ENCODE data around the gene GNAS.
"Not testable (repeated sequence)": the region's sequence is repeated elsewhere in the genome, so short reads cannot be mapped to it uniquely, and the experiment has no call there.

Gene GNAS

DNA sequence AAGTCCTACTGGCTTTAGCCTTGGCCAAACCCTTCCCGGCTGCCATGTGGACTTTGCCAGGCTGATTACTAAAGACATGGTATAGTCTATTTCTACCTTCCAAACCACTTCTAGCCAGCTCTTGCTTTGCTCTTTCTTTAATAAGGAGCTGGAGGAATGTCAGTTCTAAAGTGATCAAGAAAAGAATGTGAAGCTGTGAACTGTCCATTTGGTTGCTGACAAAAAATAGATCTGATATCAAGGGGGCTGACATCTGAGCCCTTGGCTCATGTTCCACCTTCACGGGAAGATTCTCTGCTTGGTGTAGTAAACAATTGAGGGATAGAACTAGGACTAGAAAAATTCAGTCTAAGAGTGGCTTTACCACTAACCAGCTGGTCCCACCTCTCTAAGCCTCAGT is 24.4 kb upstream of the GNAS start:
- no peak for DNase-seq (ENCODE audit: low read depth, low spot score)

DNA sequence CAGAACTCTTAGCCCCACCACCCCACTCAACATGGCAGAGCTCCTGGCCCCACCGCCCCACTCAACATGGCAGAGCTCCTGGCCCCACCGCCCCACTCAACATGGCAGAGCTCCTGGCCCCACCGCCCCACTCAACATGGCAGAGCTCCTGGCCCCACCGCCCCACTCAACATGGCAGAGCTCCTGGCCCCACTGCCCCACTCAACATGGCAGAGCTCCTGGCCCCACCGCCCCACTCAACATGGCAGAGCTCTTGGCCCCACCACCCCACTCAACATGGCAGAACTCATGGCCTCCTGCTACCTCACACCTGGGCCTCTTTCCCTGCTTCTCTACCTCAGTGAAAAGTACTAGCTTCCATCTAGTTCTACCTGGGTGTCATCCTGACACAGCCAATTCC is 23.7 kb upstream of the GNAS start:
- not testable (repeated sequence) for DNase-seq (ENCODE audit: low read depth, low spot score)

DNA sequence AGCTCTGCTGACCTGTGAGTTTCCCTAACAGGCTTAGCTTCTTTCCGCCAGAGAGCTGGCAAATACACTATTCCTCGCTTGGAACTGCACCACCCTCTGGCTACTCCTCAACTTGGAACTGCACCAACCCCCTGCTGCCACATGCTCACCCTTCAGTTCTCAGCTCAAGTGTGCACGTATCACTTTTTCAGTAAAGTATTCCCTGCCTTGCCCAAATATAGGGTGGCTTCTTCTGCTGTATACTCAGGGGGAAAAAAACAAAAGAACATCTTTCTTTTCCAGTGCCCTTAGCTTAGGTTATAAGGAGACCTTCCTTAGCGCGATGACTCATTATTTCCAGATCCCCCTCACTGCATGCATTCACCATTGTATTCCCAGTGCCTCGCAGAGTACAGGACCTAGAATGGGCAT is 23.0 kb upstream of the GNAS start:
- DNase-seq (ENCODE audit: low read depth, low spot score): no peak

DNA sequence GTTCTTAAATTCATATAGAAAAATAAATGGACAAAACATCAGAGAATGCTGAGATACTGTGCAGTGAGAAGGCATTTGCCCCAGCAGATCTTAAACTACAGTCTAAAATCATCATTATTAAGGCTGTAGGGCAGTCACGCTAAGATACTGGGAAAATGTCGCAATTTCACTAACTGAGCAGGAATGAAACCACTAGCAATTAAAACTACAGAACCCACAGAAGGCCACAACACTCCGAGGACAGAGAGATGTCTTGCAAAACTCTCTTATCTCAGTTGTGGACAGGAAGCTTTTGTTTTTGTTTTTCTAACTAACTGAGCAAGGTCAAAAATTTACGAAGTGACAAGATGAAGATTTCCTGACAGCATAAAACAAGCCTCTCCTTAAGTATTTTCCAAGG is 20.1 kb upstream of the GNAS start:
- no peak for DNase-seq (ENCODE audit: low read depth, low spot score)

DNA sequence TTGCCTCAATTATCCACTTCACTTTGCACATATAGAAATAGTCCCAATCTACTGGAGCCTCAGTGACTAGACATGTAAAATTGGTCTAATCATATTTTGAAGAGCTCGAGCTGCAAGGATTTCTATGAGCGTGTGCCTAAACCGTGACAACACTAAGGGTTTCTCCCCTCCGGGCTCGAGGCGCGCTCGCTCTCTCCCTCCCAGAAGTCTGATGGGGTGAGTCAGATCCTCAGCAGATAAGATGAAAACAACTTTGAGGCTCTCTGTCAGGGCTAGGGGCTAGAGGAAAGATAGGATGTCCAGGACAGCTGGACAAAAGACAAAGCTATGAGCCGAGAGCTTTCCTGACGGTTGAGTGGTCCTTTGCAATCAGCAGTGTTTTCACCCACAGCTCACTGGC is 18.6 kb upstream of the GNAS start:
- DNase-seq (ENCODE audit: low read depth, low spot score): no peak

DNA sequence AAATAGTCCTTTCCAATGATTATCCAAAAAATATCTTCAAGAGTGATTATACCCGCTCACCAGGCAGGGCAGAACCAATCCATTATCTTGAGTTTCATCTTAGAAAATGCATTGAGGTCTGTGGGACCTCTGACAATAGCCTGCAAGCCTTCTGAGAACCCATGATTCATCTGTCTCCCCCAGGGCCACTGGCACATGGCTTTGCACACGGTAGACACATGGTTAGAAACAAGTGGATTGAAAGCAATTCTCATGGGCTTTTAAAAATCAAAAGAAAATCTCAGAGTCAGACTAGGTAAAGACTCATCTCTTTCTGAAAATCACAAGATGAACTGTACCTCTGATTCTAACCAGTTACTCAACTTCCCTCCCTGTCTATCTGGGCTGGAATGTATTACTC is 17.3 kb upstream of the GNAS start:
- DNase-seq (ENCODE audit: low read depth, low spot score): no peak

DNA sequence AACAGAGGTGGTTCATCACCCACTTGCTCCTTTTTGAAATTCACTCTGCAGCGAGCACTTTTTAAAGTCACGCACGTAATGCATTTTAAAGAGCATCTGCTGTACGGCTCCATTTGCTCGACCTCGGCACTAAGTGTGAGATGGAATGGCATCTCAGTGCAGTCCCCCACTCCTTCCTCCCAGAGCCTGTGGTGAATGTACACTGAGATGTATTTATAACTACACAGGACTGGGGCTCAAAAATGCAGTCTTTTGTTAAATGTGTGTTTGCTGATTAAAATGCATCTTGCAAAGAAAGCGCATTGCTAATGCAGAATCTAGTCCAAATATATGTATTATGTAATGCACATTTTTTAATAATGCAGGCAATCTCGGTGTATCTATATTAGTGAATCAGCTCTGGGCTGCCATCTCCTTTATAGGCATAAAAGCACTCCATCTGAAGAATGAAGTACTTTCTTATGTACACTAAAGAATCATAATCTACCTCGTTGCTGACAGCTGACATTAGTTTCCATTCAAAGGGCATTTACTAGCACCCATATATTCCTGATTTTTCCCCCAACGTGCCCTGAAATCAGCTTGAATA is 15.8 kb upstream of the GNAS start:
- DNase-seq (ENCODE audit: low read depth, low spot score): no peak

DNA sequence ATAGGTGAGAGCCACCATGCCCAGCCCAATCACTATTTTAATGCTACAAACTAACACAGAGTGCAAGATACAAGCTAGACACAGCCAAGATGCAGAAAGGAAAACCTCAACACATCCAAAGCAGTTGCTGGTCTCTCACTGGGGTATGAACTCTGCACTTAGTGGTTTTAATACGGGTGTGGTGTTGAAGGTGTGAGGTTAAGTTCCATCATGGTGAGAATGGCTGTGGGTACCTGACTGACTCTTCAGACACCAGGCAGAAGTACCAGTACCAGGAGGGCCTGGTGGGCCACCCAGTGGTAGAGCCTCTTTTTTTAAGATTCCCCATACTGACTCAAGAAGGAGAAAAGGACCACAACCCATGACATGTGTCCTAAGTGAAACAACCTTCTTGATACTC is 14.8 kb upstream of the GNAS start:
- no peak for DNase-seq (ENCODE audit: low read depth, low spot score)

DNA sequence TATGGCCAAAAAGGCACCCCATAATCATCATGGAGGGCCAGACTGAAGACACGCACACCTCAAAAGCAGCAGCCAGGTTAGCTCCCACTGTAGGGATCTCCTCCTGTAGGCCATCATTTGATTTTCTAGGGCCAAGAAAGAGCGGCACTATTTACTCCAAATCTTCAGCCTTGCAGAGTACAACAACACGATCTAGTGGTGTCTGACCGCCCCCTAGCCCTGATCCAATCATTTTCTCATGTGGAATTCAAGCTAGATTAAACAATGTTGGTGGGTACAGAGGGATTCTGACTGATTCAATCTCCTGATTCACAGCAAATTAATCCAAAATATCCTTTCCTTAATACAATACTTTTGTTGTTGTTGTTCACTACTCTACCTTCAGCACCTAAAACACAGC is 14.3 kb upstream of the GNAS start:
- DNase-seq (ENCODE audit: low read depth, low spot score): no peak

DNA sequence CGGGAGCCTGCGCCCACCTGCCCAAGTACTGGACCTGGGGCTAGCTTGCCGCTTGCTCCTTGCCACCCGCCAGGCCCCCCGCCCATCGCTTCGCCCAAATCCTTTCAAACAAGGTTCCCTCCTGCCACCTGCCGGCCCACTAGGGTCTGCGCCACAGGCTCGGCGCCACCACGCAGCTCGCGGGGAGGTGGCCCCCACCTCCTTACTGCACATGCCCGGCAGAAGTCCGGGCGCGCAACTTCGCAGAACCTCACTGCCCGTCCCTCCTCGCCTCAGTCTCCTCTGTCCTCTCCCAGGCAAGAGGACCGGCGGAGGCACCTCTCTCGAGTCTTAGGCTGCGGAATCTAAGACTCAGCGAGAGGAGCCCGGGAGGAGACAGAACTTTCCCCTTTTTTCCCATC is 13.0 kb upstream of the GNAS start:
- DNase-seq (ENCODE audit: low read depth, low spot score): no peak

DNA sequence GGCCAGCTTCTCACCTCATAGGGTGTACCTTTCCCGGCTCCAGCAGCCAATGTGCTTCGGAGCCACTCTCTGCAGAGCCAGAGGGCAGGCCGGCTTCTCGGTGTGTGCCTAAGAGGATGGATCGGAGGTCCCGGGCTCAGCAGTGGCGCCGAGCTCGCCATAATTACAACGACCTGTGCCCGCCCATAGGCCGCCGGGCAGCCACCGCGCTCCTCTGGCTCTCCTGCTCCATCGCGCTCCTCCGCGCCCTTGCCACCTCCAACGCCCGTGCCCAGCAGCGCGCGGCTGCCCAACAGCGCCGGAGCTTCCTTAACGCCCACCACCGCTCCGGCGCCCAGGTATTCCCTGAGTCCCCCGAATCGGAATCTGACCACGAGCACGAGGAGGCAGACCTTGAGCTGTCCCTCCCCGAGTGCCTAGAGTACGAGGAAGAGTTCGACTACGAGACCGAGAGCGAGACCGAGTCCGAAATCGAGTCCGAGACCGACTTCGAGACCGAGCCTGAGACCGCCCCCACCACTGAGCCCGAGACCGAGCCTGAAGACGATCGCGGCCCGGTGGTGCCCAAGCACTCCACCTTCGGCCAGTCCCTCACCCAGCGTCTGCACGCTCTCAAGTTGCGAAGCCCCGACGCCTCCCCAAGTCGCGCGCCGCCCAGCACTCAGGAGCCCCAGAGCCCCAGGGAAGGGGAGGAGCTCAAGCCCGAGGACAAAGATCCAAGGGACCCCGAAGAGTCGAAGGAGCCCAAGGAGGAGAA is 12.3 kb upstream of the GNAS start:
- no peak for DNase-seq (ENCODE audit: low read depth, low spot score)

DNA sequence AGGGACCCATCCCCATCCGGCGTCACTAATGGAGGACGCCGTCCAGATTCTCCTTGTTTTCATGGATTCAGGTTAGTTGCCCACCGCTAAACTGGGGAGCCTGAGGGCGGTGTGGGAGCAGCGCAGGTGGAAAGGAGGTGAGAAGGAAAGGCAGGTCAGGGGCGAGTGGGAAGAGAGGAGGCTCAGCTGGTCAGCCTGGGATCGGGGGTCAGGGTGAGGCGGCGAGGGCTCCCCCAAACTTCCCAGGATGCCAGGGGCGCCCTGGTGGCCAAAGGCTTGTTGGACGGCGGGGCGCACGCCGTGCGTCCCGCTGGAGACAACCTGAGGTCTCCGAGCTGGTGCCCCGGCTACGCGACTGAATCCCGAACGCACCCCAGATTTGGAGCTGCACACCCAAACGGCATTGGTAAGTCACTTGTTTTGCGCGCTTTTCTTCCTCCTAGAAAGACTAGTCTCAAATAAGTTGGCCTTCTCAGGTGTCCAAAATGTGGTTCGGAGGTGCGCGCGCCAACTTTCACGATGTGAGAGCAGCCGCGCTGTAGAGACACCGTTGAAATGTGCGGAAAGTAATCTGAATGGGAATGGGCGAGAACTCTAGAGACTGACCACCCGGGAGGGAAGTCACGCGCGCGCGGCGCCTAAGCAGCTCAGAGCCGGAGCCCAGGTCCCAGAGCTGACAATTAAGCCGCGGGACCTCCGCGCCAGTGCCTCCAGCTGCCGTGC is 11.5 kb upstream of the GNAS start:
- no peak for DNase-seq (ENCODE audit: low read depth, low spot score)

DNA sequence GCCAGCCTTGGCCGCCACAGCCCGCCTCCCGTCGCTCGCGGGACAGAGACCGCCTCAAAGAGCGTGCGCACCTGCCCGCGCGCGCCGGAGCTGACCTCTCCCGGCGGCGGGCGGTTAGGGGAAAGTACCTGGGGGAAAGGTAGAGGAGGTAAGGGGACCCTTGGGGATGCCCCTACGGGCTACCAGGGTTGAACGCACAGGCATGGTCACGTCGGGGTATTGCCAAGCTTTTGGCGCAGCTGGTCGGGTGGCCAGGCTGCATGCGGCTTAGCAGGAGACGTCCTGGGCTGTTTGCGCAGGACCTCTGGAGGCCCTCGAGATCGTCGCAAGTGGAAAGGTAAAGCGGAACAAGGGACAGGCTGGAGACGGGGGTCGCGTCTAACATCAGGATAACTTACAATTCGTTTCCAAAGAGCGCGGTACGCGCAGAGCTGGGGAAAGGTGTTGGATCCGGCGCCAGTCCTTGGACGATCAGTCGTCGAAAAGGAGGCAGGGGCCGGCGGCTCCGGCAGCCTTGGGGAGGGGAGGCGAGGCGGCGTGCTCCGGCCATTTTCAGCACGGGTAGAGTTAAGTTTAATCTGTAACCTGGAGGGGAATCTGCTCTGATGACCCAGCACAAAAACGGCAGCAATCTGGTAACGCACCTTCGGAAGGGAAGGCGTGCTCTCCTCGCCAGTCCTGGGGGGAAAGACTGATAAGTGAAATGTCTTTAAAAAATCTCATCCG is 10.8 kb upstream of the GNAS start:
- no peak for DNase-seq (ENCODE audit: low read depth, low spot score)

DNA sequence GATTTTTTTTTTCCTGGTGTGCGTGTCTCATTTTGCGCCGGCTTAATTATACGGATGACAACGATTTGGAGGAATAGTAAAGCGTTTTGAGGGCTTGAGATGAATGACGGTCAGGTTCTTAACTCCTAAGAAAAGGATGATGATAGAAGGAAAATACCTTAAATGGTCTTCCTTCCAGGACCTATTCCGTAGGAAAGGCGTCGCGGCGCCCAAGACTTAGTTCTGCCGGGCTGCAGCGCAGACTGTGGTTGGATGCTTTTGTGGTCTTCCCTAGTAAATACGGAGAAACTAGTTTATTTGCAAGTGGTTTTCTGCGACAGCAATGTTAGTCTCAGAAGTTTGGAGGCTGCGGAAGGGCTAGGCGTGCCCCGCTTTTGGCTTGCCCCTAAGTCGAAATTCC is 10.2 kb upstream of the GNAS start:
- no peak for DNase-seq (ENCODE audit: low read depth, low spot score)

DNA sequence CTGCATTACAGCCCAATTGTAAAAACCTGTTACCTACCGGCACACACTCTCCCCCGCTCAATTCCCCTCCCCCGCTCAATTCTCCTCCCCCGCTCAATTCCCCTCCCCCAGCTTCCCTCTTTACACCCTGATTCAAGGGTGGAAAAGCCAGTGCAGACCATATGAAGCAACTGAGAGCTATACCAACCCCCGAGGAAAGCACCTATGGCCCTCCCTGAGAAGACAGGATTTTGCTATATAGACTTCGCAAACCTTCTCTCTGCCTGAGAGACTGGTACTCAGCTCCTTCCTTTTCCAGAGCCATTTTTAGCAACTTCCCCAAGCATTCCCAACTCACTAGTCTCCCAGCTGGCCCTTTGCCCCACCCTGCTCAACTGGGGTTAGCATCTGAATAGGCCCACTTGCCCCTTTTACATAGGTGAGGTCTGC is 9.4 kb upstream of the GNAS start:
- DNase-seq (ENCODE audit: low read depth, low spot score): no peak

DNA sequence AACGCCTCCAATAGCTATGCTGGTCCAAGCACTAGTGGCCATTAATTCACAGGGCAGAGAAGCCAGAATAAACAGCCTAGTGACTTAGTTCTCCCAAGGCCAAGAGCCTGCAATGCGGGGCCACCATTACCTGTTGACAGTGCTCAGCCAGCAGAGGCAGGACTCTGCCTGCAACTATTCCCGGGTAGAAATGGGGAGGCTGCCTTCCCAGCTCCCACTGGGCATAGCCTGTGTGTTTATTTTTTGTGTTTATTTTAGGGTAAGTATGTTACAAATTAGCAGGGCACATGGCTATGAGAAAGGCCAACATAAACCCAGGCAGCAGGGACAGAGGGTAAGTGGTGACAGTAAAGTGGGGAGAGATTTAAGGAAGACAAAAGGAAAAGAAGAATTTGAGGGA is 6.8 kb upstream of the GNAS start:
- no peak for DNase-seq (ENCODE audit: low read depth, low spot score)

DNA sequence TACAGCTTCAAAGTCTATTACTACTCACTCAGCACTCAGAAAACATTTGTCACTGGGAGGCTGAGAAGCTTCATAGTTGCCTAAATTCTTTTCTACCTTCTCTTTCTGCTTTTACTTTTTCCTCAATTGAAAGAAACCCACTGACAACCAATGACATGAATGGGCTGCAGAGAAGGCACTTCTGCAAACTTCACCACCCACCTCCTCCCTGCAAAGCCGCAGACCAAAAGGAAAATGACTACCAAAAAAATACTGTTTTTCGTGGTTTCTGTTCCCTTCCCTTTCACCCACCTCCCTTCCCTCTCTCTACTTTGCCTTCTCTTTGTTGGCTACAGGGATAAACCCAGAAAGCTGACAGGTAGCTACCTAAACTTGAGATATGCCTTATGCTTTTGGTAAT is 5.1 kb upstream of the GNAS start:
- DNase-seq (ENCODE audit: low read depth, low spot score): no peak

DNA sequence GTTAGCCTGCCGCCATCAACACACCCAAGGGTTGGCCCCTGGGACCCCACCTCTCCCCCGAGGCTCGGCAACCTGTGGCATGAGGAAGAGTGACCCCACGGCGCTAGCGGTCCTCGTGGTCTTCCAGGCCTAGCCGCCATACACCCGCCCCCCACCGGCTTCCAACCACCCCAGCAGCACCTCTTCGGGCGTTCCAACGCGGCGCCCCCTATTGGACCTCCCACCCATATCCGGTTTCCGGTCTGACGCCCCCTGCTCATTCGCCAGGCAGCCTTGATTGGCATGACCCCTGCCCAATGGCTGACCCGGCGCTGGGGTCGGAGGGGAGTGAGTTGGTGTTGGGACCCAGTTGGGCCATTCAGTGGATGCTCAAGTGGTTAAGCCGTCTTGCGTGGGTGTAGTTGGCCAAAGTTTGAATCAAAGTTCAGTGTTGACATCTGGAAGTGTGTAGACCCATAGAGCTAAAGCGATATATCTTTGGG is 1.8 kb upstream of the GNAS start, which contains the start of gene GNAS-AS1:
GNAS-AS1 (minus strand) TSS at position 210 of the 482 bp plus-strand sequence.
- peak; percentile 41 for DNase-seq (ENCODE audit: low read depth, low spot score)

DNA sequence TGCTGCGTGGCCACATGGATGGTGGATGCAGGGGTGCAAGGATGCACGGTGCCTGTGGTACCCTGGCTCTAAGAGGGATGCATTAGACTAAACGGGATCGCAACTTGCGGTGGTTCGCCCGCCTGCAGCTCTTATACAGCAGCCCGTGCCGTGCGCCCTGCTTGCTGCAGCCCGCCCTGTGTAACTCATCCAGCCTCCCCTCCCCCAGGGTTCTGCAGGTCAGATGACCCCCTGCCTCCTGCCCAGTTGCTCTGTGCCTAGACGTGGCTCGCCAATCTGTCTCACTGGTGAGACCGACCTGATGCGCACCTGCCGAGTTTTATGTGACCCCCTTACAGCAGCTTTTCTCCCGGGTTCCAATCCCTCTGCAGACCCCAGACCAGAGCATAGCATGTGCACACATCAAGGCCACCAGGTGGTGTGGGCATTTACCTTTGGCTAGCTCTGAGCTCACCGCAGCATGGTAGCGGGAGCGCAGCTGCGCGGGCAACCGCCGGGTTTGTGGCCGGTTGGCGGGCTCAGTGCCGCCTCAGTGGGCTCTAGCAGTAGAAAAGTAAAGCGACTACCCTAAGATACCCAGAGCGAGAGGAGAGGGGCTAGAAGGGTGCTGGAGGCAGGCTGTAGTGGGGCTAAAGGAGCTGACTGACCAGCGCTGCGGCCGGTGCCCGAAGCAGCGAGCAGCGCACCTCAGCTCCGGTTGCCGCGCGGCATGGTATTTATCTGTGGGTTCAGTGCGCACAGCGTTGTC is 1.1 kb upstream of the GNAS start:
- DNase-seq (ENCODE audit: low read depth, low spot score): no peak

DNA sequence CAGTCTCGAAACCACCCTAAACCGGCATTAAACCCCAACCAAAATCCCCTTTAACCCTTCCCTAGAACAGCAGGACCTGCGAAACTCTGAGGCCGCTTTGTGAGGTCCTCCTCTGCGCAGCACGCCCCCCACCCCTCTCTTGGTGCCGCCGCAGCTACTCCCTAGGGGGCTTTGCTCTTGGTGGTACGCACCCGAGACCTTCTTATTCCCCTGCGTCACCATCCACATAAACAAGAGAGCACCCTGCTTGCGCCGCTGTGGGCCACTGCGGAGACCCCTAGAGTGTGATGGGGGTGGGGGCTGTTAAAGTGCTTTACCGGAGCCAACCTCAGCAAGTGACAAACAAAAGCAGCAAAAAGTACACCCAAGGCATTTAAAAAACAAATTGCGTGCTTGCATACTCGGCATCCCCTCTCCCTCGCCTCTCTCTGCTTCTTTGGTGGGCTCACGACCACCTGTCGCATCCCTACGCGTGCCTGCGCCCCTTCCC is 502 bp upstream of the GNAS start:
- DNase-seq (ENCODE audit: low read depth, low spot score): no peak

DNA sequence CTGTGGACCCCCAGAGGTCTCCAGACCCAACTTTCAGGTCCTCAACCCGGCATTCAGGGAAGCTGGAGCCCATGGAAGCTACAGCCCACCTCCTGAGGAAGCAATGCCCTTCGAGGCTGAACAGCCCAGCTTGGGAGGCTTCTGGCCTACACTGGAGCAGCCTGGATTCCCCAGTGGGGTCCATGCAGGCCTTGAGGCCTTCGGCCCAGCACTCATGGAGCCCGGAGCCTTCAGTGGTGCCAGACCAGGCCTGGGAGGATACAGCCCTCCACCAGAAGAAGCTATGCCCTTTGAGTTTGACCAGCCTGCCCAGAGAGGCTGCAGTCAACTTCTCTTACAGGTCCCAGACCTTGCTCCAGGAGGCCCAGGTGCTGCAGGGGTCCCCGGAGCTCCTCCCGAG is 950 bp downstream of the GNAS start:
- no peak for DNase-seq (ENCODE audit: low read depth, low spot score)
